RWPE2 (cell line): ENCODE data around the gene RNF130.
"Not testable (repeated sequence)": the region's sequence is repeated elsewhere in the genome, so short reads cannot be mapped to it uniquely, and the experiment has no call there.

Experiments used
- ATAC-seq: fragments of 200-7000 bp; cut with Tn5 transposase; 3 replicates; pipeline ENCODE4 v1.9.1; 2021; ENCODE audit warnings: low read depth
- DNase-seq: peaks from one replicate; pipeline ENCODE4 v3.0.0-alpha.2; 2020; ENCODE audit warnings: low spot score
- H3K27ac ChIP-seq: fragments of 450-650 bp; 2 replicates; pipeline ENCODE4 v1.5.1; 2017; ENCODE audit warnings: mild to moderate bottlenecking; ENCODE audit not compliant: poor library complexity, severe bottlenecking
- H3K27me3 ChIP-seq: fragments of 250-450 bp; sonication (Bioruptor Pico); 2 replicates; pipeline ENCODE4 v1.5.1; 2021; ENCODE audit warnings: mild to moderate bottlenecking, moderate library complexity; ENCODE audit not compliant: insufficient read depth, poor library complexity, severe bottlenecking
- H3K36me3 ChIP-seq: fragments of 250-450 bp; sonication (Bioruptor Pico); 2 replicates; pipeline ENCODE4 v1.5.1; 2020; ENCODE audit warnings: low read depth, mild to moderate bottlenecking, moderate library complexity
- H3K4me1 ChIP-seq: fragments of 250-450 bp; sonication (Bioruptor Pico); 2 replicates; pipeline ENCODE4 v1.5.1; 2021; ENCODE audit warnings: mild to moderate bottlenecking, moderate library complexity; ENCODE audit not compliant: insufficient read depth, poor library complexity, severe bottlenecking
- H3K4me3 ChIP-seq: fragments of 250-450 bp; sonication (Bioruptor Pico); 2 replicates; pipeline ENCODE4 v1.5.1; 2021; ENCODE audit warnings: mild to moderate bottlenecking, moderate library complexity; ENCODE audit not compliant: severe bottlenecking
- H3K9me3 ChIP-seq: fragments of 250-450 bp; sonication (Bioruptor Pico); 2 replicates; pipeline ENCODE4 v1.5.1; 2021; ENCODE audit warnings: mild to moderate bottlenecking, moderate library complexity; ENCODE audit not compliant: severe bottlenecking
- CTCF ChIP-seq: fragments of 450-650 bp; IDR thresholded peaks from one replicate; pipeline ENCODE4 v1.5.1; 2017; ENCODE audit warnings: mild to moderate bottlenecking, moderate library complexity; ENCODE audit not compliant: poor library complexity, severe bottlenecking

The RNF130 gene

DNA sequence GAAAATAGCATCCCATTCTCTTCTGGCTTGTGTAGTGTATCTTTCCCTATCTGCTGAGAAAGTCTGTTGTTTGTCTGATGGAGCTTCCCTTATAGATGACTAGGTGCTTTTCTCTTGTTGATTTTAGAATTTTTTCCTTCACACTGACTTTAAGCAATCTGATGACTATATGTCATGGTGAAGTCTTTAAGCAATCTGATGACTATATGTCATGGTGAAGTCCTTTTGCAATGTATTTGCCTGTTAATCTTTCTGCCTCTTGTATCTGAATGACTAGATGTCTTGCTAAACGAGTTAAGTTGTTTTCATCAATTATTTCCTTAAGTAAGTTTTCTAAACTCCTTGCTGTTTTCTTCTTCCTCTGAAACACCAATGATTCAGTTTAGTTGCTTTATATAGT is 80.5 kb downstream of the RNF130 start:
- ATAC-seq (no peak), DNase-seq (no peak)
- H3K27ac ChIP-seq: no peak overlapping the region
- H3K4me3 ChIP-seq: no peak overlapping the region
- H3K9me3 ChIP-seq: no peaks in the 10 kb centered on the region
- no peaks in the 10 kb centered on the region for H3K4me1 ChIP-seq
- H3K27me3 ChIP-seq: no peaks in the 10 kb centered on the region
- no peak for TF ChIP-seq CTCF
- H3K36me3 ChIP-seq: no peaks in the 10 kb centered on the region

DNA sequence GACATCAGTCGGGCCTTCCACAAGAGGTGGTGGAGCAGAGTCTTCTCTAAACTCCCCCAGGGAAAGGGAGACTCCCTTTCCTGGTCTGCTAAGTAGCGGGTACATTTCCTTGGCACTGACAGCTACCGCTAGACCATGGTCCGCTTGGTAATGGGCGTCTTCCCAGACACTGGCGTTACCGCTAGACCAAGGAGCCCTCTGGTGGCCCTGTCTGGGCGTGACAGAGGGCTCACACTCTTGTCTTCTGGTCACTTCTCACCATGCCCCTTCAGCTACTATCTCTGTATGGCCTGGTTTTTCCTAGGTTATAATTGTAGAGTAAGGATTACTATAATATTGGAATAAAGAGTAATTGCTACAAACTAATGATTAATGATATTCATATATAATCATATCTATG is 81.0 kb downstream of the RNF130 start:
- H3K27me3 ChIP-seq, H3K9me3 ChIP-seq, H3K4me1 ChIP-seq, DNase-seq, H3K27ac ChIP-seq, H3K36me3 ChIP-seq, ATAC-seq, H3K4me3 ChIP-seq: not testable (repeated sequence)
- peak; percentile 16 for TF ChIP-seq CTCF

DNA sequence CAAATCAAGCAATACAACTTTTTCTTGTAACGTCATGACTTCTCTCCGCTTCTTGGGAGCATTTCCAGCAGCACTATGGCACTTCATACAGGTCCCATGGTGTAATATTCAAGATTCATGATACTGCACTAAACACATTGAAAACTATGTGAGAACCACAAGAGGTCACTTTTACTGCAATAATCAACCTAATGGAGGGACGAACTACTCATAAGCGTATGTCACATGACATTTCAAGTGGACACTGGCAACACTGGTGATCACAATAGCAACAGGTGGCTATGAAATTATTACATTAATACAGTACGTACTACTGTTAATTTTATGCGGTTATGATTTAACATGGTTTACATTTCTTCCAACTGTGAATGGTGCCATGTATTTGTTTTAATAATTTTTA is 85.2 kb downstream of the RNF130 start:
- ATAC-seq (no peak), DNase-seq (no peak)
- no peaks in the 10 kb centered on the region for H3K4me1 ChIP-seq
- no peak overlapping the region for H3K27ac ChIP-seq
- H3K36me3 ChIP-seq: no peaks in the 10 kb centered on the region
- H3K9me3 ChIP-seq: no peaks in the 10 kb centered on the region
- H3K4me3 ChIP-seq: no peak overlapping the region
- TF ChIP-seq CTCF: no peak
- no peaks in the 10 kb centered on the region for H3K27me3 ChIP-seq

GRCh38 chr5:179981636-179982035 is 89.9 kb downstream of the RNF130 start:
- no peaks in the 10 kb centered on the region for H3K9me3 ChIP-seq
- H3K27me3 ChIP-seq: no peaks in the 10 kb centered on the region
- no peaks in the 10 kb centered on the region for H3K4me1 ChIP-seq
- H3K27ac ChIP-seq: no peak overlapping the region
- no peaks in the 10 kb centered on the region for H3K36me3 ChIP-seq
- DNase-seq (no peak), ATAC-seq (no peak)
- TF ChIP-seq CTCF: no peak
- no peak overlapping the region for H3K4me3 ChIP-seq

DNA sequence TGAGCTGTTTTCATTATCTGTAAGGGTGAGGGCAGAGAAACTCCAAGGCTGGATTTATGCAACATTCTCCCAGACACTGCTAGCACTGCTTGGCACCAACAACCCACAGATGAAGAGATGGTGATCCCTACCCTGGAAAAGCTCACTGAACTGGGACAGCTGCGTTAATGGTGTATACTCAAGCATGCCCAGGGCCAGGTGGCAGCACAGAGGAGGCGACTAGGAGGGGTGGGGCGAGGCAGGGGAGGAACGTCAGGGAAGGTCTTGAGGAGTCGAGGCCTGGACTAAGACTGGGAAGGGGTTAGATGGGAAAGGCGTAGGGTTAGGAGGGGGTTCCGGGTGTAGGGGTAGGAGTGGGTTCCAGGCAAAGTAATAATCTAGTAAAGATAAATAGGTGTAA is 90.8 kb downstream of the RNF130 start:
- H3K4me1 ChIP-seq: no peaks in the 10 kb centered on the region
- no peaks in the 10 kb centered on the region for H3K36me3 ChIP-seq
- no peak for TF ChIP-seq CTCF
- 0 out of 3 replicates have a peak, but pooled peaks have one; percentile 12 for ATAC-seq
- DNase-seq: no peak
- H3K4me3 ChIP-seq: no peak overlapping the region
- H3K9me3 ChIP-seq: no peaks in the 10 kb centered on the region
- H3K27ac ChIP-seq: no peak overlapping the region
- H3K27me3 ChIP-seq: no peaks in the 10 kb centered on the region
